GM18499 (cell line): ENCODE data around the gene FYTTD1.
"Not testable (repeated sequence)": the region's sequence is repeated elsewhere in the genome, so short reads cannot be mapped to it uniquely, and the experiment has no call there.

Experiments
- ATAC-seq: cut with Tn5 transposase; IDR thresholded peaks from one replicate; pipeline ENCODE4 v1.9.1; 2021; ENCODE audit warnings: moderate number of reproducible peaks; ENCODE audit not compliant: insufficient read depth, unreplicated experiment

The FYTTD1 gene

GRCh38 chr3:197749601-197750395 lies at the start of gene FYTTD1:
TSS of gene FYTTD1 (plus strand) at chr3:197749883. CDS start at chr3:197749972, 89 bp downstream.
- ATAC-seq: peak; percentile 46

- no peak for ATAC-seq
These were observed 49.6 kb upstream of the FYTTD1 start for GRCh38 chr3:197700095-197700494.

- ATAC-seq: no peak
These were observed 47.8 kb upstream of the FYTTD1 start for GRCh38 chr3:197701841-197702240.

GRCh38 chr3:197706658-197707057 lies 43.0 kb upstream of the FYTTD1 start:
- ATAC-seq: no peak

GRCh38 chr3:197709135-197709534 lies 40.5 kb upstream of the FYTTD1 start:
- ATAC-seq: no peak

DNA sequence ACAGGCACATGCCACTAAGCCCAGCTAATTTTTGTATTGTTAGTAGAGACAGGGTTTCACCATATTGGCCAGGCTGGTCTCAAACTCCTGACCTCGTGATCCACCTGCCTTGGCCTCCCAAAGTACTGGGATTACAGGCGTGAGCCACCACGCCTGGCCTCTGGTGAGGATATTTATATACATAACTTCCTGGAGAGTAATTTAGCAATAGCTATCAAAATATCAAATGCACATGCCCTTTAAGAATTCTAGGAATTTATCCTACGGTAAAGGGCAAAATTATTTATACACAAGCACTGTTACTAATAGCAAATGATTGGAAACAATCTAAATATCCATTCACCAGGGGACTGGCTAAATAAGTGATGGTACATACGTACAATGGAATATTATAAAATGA lies 38.7 kb upstream of the FYTTD1 start:
- not testable (repeated sequence) for ATAC-seq

DNA sequence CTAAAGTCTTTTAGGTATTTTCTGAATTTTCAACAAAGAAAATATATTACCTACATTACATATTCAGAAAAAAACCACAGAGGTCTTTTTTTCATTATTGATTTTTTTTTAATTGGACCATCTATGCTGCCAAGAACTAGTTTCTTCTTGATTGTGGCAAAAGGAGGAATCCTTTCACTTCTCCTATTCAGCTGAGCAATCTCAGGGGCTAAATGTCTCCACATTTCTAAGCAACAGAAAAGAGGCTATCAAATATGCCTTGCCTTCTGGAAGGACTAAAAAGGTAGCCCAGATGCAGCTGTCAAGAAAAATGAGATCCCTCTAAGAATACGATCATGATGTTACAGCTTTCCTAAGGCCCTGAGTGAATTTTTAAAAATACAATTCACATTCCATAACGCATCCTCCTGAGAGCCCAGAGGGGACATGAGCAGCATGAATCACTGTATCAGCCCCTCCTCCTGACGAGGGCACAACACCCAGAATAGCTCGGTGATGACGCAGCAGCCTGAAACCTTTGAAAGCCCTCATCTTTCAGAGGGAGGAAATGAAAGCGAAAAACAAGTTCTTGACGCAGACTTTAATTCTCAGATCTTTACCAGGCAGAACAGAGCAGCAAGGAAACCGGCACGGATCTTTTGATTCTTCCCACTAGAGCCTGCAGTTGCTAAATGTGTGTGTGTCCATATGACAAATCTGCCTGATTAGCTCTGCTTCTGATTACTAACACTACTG lies 37.5 kb upstream of the FYTTD1 start:
- ATAC-seq: peak; percentile 79

DNA sequence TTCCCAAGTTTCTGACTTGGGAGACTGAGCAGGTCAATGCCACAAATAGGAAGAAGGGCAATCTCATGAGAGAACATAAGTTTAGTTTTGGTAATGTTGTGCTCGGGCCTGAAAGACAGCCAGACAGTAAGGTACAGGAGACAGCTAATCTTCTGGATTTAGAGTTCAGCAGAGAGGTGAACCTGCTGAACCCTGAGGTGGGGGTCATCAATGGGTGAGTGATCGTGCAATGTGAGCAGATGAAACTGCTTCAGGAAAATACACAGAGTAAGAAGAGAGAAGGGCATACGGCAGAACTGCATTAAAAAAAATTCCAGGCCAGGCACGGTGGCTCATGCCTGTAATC lies 36.2 kb upstream of the FYTTD1 start:
- ATAC-seq: no peak

DNA sequence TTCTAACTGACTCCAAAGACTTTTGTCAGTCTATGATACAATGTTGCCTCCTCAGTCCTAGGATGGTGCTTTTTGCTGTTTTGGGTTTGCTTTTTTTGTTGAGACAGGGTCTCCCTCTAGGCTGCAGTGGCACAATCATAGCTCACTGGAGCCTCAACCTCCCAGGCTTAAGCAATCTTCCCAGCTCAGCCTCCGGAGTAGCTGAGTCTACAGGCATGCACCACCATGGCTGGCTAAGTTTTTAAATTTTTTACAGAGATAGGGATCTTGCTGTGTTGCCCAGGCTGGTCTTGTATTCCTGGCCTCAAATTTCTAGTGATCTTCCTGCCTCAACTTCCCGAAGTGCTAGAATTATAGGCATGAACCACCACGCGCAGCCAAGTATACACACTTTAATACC lies 35.4 kb upstream of the FYTTD1 start:
- ATAC-seq: no peak

GRCh38 chr3:197718891-197719290 lies 30.8 kb upstream of the FYTTD1 start:
- ATAC-seq: no peak

- ATAC-seq: no peak
These were observed 29.0 kb upstream of the FYTTD1 start for GRCh38 chr3:197720694-197721093.

GRCh38 chr3:197722734-197723133 lies 26.9 kb upstream of the FYTTD1 start:
- no peak for ATAC-seq

- ATAC-seq: not testable (repeated sequence)
These were observed 21.8 kb upstream of the FYTTD1 start for GRCh38 chr3:197727878-197728277.

DNA sequence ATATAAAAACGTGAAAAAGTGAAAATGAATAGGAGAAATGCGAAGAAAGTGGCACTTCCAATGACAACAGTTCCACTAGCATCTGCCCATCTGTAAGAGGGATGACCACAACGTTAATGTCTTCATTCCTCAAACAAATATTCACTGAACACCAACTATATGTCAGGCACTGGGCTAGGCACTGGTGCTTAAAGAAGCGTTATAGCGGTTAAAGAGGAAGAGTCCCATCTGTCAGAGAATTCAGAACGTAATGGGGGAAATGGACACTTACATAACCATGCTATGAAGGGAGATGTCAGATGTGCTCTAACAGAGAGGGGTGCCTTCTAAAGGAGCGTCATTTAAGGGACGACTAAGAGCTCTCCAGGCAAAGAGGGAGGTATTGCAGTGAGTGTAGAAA lies 21.2 kb upstream of the FYTTD1 start:
- no peak for ATAC-seq

DNA sequence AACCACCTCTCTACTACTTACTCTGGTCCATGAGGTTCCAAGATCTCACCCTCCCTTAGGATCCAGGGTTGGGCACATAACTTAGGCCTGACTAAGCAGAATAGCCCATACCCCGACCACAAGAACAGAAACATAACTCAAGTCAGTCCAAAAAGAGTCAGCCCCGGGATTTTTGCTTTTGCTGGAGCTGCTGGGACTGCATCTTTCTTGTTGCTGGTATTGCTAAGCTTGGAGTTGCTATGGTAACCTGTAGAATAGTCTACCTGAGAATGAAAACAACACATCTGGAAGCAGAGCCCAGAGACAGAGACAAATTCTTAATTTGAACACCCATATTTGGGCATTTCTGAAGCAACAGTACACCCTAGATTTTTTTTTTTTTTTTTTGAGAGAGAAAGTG lies 19.5 kb upstream of the FYTTD1 start:
- ATAC-seq: no peak

- ATAC-seq: not testable (repeated sequence)
These were observed 18.9 kb upstream of the FYTTD1 start for GRCh38 chr3:197730770-197731169.

GRCh38 chr3:197731483-197731882 lies 18.2 kb upstream of the FYTTD1 start:
- ATAC-seq: not testable (repeated sequence)

- no peak for ATAC-seq
These were observed 16.6 kb upstream of the FYTTD1 start for GRCh38 chr3:197733042-197733441.

DNA sequence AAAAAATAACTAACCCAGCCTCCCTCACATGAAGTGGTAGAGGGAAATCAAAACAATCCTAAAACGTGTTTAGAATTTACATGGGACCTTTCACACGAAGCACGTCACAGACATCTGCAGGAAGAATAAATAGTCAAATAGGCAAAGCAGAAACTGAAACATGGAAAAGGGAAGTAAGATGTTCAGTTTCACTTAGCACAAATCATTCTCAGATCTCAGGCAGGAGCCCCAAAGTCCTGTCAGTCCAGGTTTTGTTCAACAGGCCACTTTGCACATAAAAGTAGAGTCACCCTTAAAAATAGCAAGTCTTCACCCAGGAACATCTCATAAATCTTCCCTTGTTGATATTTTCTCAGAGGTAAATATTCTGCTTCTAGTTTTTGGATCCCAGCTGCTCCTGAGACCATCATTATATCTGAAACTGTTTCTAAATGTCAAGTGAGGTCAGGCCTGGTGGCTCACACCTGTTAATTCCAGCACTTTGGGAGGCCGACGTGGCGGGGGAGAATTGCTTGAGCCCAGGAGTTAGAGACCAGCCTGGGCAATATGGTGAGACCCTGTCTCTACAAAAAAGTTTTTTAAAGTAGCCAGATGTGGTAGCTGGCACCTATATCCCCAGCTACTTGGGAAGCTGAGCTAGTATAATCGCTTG lies 14.9 kb upstream of the FYTTD1 start:
- peak; percentile 38 for ATAC-seq

DNA sequence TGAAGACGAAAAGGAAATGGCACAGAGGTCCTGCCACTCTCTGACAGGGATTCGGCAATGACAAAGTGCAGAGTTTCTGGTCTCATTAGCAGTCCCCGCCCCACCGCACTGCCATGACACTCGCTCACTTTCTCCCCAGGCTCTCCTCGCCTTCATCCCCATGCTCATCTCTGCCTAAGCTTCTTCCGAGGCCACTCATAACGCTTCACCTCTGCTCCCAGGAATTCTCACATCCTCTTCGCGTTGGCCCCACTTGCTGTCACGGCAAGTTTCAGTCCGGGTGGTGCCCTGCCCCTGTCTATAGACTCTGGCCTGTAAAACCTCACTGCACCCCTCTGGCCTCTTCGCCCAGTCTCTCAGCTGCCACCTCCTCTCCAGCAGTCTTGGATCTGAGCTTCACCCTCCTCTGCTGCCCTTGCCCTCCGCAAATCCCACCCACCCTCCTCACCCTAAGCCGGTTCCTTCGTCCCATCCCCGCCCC lies 13.6 kb upstream of the FYTTD1 start:
- no peak for ATAC-seq
